VCaP (cell line): ENCODE measurements around the gene NMNAT3.

Experiments
- H3K27ac ChIP-seq: fragments of 450-650 bp; 2 replicates; pipeline ENCODE4 v1.5.1; 2017
- TF ChIP-seq, protein P1 (sequence below): fragments of 450-650 bp; conservative IDR thresholded peaks from 2 replicates; pipeline ENCODE4 v1.5.1; 2017; ENCODE audit warnings: mild to moderate bottlenecking, moderate library complexity

Gene NMNAT3

DNA sequence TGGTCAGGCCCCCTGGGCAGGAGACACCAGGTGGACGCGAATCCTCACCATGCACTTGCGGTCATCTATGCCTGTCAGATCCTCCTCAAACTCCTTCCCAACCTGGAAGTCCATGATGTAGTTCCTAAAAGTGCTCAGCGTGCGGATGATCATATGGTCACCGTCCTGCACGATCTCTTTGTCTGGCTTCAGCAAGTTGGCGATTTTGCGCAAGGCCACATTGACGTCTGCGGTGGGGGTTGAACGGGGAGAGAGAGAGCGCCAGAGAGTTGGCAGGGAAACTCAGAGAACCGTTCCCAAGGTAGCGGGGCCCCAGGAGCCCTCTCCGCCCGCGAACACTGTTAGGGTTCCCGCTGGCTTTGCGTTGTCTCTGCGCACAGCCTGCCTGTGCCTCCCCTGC is 139.0 kb downstream of the NMNAT3 start:
- H3K27ac ChIP-seq, result no peak overlapping the region
- TF ChIP-seq, protein P1, sequence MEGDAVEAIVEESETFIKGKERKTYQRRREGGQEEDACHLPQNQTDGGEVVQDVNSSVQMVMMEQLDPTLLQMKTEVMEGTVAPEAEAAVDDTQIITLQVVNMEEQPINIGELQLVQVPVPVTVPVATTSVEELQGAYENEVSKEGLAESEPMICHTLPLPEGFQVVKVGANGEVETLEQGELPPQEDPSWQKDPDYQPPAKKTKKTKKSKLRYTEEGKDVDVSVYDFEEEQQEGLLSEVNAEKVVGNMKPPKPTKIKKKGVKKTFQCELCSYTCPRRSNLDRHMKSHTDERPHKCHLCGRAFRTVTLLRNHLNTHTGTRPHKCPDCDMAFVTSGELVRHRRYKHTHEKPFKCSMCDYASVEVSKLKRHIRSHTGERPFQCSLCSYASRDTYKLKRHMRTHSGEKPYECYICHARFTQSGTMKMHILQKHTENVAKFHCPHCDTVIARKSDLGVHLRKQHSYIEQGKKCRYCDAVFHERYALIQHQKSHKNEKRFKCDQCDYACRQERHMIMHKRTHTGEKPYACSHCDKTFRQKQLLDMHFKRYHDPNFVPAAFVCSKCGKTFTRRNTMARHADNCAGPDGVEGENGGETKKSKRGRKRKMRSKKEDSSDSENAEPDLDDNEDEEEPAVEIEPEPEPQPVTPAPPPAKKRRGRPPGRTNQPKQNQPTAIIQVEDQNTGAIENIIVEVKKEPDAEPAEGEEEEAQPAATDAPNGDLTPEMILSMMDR, result no peak

GRCh38 chr3:139537795-139538621 is 139.8 kb downstream of the NMNAT3 start:
- no peak overlapping the region for H3K27ac ChIP-seq
- TF ChIP-seq, protein P1, result no peak

DNA sequence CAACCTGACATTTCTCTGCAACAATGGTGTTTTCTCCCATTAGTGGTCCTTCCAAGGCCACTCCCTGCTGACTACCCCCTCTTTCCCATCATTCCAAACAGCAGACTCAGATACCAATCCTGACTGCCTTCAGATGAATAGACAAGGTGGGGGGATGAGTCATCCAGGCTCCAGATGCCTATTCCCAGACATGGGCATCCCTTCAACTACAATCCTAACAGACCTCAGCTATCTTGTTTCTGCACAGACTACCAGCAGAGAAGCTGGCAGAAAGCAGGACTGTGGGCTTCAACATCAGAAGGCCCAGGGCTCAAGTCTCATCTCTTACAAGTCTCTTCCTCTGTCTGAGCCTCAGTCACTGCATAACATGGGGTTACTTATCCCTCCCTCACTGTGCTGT is 140.4 kb downstream of the NMNAT3 start:
- TF ChIP-seq, protein P1, result no peak
- no peak overlapping the region for H3K27ac ChIP-seq

GRCh38 chr3:139534992-139535879 is 142.5 kb downstream of the NMNAT3 start:
- TF ChIP-seq, protein P1, result no peak
- peak overlapping the region; percentile 82 for H3K27ac ChIP-seq

- H3K27ac ChIP-seq, result peak overlapping the region; percentile 82
- TF ChIP-seq, protein P1, result no peak
Measured at GRCh38 chr3:139534455-139534812, 143.3 kb downstream of the NMNAT3 start.

DNA sequence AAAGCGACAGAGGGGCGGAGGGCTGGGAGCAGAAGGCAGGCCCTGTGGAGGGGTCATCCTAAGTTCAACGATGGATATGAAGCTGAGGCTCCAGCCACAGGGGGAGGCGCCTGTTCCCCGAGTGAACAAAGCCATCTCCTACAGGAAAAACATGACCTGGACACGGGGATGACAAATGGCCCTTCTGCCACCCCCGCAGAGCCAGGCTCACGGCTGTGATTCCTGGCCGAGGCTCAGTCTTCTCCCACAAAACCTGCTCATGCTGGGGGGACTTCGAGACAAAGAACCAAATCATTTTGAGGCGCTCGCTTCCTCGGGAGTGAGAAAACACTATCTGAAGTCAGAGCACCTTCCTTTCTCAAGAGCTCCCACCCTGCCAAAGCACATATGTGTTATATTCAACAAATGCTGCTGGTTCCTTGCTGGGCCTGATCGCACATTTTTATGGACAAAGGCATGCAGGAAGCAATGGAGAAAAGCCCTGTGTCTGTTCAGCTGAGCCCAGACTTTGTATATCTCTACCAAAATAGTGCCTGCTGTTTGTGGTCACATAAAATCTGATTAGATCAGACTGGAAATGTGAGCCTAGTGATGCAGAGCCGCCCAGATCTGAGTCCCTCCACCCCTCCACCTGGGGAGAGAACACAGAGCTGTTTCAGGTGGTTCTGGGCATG is 143.9 kb downstream of the NMNAT3 start:
- peak overlapping the region; percentile 82 for H3K27ac ChIP-seq
- TF ChIP-seq, protein P1, result no peak

DNA sequence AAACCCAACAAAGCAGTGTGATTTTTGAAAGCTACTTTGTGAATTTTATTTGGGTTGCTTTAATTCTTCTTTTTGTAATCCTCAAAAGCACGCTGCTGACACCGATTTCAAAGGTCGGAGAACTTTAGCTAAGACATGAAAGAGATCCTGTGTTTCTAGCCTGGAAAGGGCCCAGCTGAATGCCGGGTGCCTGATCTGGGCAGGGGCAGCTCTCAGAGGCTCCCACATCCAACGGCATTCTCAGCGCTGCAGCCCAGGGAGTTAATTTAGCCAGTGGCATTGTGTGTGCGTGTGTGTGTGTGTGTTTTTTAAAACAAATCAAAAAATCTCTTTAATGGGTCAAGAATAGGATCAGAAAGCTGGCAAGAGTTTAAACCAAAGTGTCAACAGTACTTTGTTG is 144.8 kb downstream of the NMNAT3 start:
- peak overlapping the region; percentile 82 for H3K27ac ChIP-seq
- TF ChIP-seq, protein P1, result no peak
